ENCODE results near the gene ZNF275.
"Not testable (repeated sequence)": the region's sequence is repeated elsewhere in the genome, so short reads cannot be mapped to it uniquely, and the experiment has no call there.

Gene ZNF275

GRCh38 chrX:153319295-153320046 is 14.5 kb upstream of the ZNF275 start:
- no peak for DNase-seq (ENCODE audit: low spot score)

GRCh38 chrX:153320047-153320443 is 13.9 kb upstream of the ZNF275 start:
- not testable (repeated sequence) for DNase-seq (ENCODE audit: low spot score)

GRCh38 chrX:153320555-153321184 is 13.3 kb upstream of the ZNF275 start:
- no peak for DNase-seq (ENCODE audit: low spot score)

GRCh38 chrX:153321381-153322124 is 12.4 kb upstream of the ZNF275 start, which contains the start of gene PNMA6F:
PNMA6F (minus strand) TSS chrX:153321767; CDS start chrX:153320674, 1,093 bp downstream.
- DNase-seq (ENCODE audit: low spot score), result no peak

GRCh38 chrX:153327561-153327960 is 6.4 kb upstream of the ZNF275 start:
- DNase-seq (ENCODE audit: low spot score), result no peak

GRCh38 chrX:153333266-153333665 is 687 bp upstream of the ZNF275 start:
- no peak for DNase-seq (ENCODE audit: low spot score)

GRCh38 chrX:153334654-153335295 is 822 bp downstream of the ZNF275 start:
- no peak for DNase-seq (ENCODE audit: low spot score)

- no peak for DNase-seq (ENCODE audit: low spot score)
These were observed 2.4 kb downstream of the ZNF275 start for GRCh38 chrX:153336121-153336894.

GRCh38 chrX:153336988-153337387 is 3.0 kb downstream of the ZNF275 start:
- DNase-seq (ENCODE audit: low spot score), result no peak

- DNase-seq (ENCODE audit: low spot score), result no peak
These were observed 4.9 kb downstream of the ZNF275 start for GRCh38 chrX:153338836-153339235.

GRCh38 chrX:153339662-153340061 is 5.7 kb downstream of the ZNF275 start:
- DNase-seq (ENCODE audit: low spot score), result no peak

GRCh38 chrX:153340111-153340510 is 6.2 kb downstream of the ZNF275 start:
- no peak for DNase-seq (ENCODE audit: low spot score)

- DNase-seq (ENCODE audit: low spot score), result no peak
These were observed 9.0 kb downstream of the ZNF275 start for GRCh38 chrX:153342762-153343558.

GRCh38 chrX:153343674-153344073 is 9.7 kb downstream of the ZNF275 start:
- DNase-seq (ENCODE audit: low spot score), result no peak

- DNase-seq (ENCODE audit: low spot score), result no peak
These were observed 13.6 kb downstream of the ZNF275 start for GRCh38 chrX:153347530-153347929.

GRCh38 chrX:153348421-153348820 is 14.5 kb downstream of the ZNF275 start:
- no peak for DNase-seq (ENCODE audit: low spot score)

- no peak for DNase-seq (ENCODE audit: low spot score)
These were observed 16.0 kb downstream of the ZNF275 start for GRCh38 chrX:153349952-153350351.

- DNase-seq (ENCODE audit: low spot score), result no peak
These were observed 18.0 kb downstream of the ZNF275 start for GRCh38 chrX:153351981-153352380.

- no peak for DNase-seq (ENCODE audit: low spot score)
These were observed 18.9 kb downstream of the ZNF275 start for GRCh38 chrX:153352858-153353257.

- no peak for DNase-seq (ENCODE audit: low spot score)
These were observed 19.5 kb downstream of the ZNF275 start for GRCh38 chrX:153353416-153353815.

GRCh38 chrX:153357877-153358276 is 23.9 kb downstream of the ZNF275 start:
- DNase-seq (ENCODE audit: low spot score), result no peak

Measured in AG20443 (cell line).